ENCODE data around the gene CCSER1.

Gene CCSER1

DNA sequence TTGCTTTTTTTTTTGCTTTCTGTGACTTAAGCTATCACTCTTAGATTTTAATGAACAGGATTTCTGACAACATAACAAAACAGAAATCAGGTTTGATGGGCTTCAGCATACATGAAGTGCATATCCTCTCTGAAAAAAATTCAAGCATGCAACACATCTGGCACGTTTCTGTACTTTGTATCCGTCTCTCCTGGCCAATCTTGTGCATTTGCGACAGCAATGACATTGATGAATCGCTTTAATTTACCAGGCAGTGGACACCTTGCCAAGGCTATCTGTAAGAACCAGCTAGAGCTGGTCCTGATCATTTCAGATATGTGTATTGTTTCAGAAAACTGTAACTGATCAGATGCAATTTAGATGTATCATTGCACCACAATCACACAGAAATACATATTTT, 93.3 kb downstream of the CCSER1 start:
- H3K4me3 ChIP-seq = no peak overlapping the region
- H3K9ac ChIP-seq (ENCODE audit: insufficient read length) = no peak overlapping the region
- no peaks in the 10 kb centered on the region for H3K36me3 ChIP-seq (ENCODE audit: insufficient read depth, low read length)
- H3K27ac ChIP-seq = no peak overlapping the region
- TF ChIP-seq EZH2 (IDR thresholded peaks at IDR 0.05) (no peak), POLR2AphosphoS5 (IDR thresholded peaks at IDR 0.05; ENCODE audit: borderline replicate concordance, low read depth, low read length) (no peak), FOXP2 (optimal IDR thresholded peaks at IDR 0.05; ENCODE audit: control extremely low read depth, extremely low read length, insufficient read depth) (no peak)
- DNase-seq (ENCODE audit: low read depth, low spot score) = no peak
- no peaks in the 10 kb centered on the region for H3K9me3 ChIP-seq (ENCODE audit: low read depth, low read length)

DNA sequence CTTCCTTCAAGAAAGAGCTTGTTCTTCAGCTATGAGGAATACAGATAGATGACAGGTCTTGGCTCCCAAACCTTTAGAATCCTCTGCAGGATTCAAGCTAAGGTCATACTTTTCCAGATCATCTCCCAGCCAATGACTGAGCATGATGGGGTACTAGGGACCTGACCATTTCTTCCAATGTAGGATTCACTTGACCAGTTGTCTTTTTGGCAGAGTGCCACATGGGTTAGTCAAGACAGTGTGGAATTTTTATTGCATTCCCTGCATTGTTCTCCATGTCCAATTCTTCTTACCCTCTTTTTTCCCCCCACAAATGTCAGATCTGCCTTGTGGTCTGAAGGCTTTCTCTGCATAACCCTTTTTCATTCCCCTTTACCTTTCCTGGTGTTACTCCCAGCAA, 99.5 kb downstream of the CCSER1 start:
- Histone ChIP-seq H3K36me3 (ENCODE audit: insufficient read depth, low read length) (no peaks in the 10 kb centered on the region), H3K9ac (ENCODE audit: insufficient read length) (no peak overlapping the region), H3K9me3 (ENCODE audit: low read depth, low read length) (no peaks in the 10 kb centered on the region), H3K4me3 (no peak overlapping the region), H3K27ac (no peak overlapping the region)
- DNase-seq (ENCODE audit: low read depth, low spot score) = no peak
- TF ChIP-seq EZH2 (IDR thresholded peaks at IDR 0.05) (no peak), POLR2AphosphoS5 (IDR thresholded peaks at IDR 0.05; ENCODE audit: borderline replicate concordance, low read depth, low read length) (no peak), FOXP2 (optimal IDR thresholded peaks at IDR 0.05; ENCODE audit: control extremely low read depth, extremely low read length, insufficient read depth) (no peak)

DNA sequence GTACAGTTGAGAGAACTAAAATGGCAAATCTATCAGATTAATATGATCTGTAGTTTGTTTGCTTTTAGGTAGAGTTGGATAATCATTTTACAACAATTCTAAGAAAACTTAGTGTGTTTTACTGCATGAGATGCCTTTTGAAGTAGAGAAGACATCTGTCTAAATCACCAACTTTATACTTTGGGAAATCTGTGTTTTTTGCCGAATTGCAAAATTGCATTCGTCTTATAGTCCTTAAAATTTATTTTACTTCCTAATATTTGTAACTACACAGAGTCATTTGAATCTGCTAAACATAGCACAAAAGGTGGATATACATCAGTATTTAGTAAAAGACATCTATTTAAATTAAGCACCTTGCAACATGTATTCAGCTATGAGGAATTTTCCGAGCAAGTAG, 100.0 kb downstream of the CCSER1 start:
- TF ChIP-seq POLR2AphosphoS5 (IDR thresholded peaks at IDR 0.05; ENCODE audit: borderline replicate concordance, low read depth, low read length) (no peak), EZH2 (IDR thresholded peaks at IDR 0.05) (no peak), FOXP2 (optimal IDR thresholded peaks at IDR 0.05; ENCODE audit: control extremely low read depth, extremely low read length, insufficient read depth) (no peak)
- Histone ChIP-seq H3K27ac (no peak overlapping the region), H3K4me3 (no peak overlapping the region), H3K36me3 (ENCODE audit: insufficient read depth, low read length) (no peaks in the 10 kb centered on the region), H3K9ac (ENCODE audit: insufficient read length) (no peak overlapping the region), H3K9me3 (ENCODE audit: low read depth, low read length) (no peaks in the 10 kb centered on the region)
- DNase-seq (ENCODE audit: low read depth, low spot score) = no peak

DNA sequence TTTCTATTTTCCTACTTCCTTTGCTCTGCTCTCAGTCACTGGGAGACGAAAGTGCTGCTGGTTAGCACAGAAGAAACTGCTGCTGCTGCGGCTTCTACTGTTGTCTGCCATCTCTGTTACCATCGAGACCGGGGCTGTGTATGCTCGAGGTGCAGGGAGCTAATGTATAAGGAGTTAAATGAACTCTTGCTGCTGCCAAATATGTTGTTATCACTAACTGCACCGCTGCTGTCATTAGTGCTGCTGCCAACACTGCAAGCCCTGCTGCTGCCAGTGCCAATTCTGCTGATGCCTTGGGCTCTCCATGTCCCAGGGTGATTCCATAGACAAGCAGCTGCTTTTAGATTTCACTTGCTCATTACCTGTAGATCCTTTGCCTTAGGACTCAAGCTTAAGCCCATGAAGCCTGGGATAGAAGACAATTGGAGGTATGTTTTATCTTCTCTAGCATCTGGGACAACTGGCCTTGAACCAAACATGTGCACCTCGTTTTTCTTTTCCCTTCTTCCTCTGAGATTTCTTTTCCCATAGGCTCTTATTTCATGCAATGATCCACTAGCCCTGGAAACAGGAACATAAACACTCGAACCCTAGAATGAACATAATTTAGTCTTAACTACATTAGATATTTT, 107.8 kb downstream of the CCSER1 start:
- no peak overlapping the region for H3K27ac ChIP-seq
- no peak for TF ChIP-seq POLR2AphosphoS5 (IDR thresholded peaks at IDR 0.05; ENCODE audit: borderline replicate concordance, low read depth, low read length)
- no peak for TF ChIP-seq FOXP2 (optimal IDR thresholded peaks at IDR 0.05; ENCODE audit: control extremely low read depth, extremely low read length, insufficient read depth)
- no peak for TF ChIP-seq EZH2 (IDR thresholded peaks at IDR 0.05)
- no peak for DNase-seq (ENCODE audit: low read depth, low spot score)
- H3K9me3 ChIP-seq (ENCODE audit: low read depth, low read length) = no peaks in the 10 kb centered on the region
- H3K9ac ChIP-seq (ENCODE audit: insufficient read length) = no peak overlapping the region
- H3K36me3 ChIP-seq (ENCODE audit: insufficient read depth, low read length) = no peaks in the 10 kb centered on the region
- H3K4me3 ChIP-seq = no peak overlapping the region

DNA sequence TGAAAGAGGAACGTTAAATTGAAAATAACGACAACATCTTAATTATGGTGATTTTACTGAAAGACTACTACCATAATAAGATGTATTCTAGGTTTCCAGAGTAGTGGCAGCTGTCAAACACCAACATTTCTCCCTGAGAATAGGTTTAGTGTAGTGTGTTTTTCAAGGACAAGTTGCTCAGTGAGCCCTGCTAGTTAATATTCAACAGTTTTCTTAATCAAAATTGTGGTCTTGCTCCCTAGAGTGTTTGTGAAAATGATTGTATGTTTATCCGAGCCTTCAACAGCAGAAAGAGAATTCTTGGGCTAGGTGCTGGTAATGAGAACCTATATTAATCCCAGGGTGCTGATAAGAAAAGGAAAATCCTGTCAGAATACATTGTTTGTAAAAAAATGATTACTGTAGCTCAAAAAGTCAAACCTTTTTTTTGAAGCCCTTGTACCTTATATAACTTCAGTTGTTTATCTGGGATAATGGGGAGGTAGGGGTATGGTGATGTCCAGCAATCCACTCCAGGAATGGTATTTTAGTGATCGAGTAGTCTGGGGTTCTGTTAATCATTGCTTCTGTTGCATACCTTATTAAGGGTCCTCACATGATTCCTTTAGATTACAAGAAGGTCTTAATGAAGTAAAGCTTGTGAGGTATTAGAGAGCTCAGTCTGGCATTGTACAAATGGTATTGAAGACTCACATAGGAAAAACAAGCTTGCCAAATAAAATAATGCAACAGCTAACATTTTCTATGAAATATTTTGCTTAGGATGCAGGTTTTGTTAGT, 110.7 kb downstream of the CCSER1 start:
- H3K9ac ChIP-seq (ENCODE audit: insufficient read length) = no peak overlapping the region
- H3K9me3 ChIP-seq (ENCODE audit: low read depth, low read length) = no peaks in the 10 kb centered on the region
- DNase-seq (ENCODE audit: low read depth, low spot score) = no peak
- H3K36me3 ChIP-seq (ENCODE audit: insufficient read depth, low read length) = no peaks in the 10 kb centered on the region
- no peak overlapping the region for H3K4me3 ChIP-seq
- no peak overlapping the region for H3K27ac ChIP-seq
- TF ChIP-seq POLR2AphosphoS5 (IDR thresholded peaks at IDR 0.05; ENCODE audit: borderline replicate concordance, low read depth, low read length) = no peak
- no peak for TF ChIP-seq EZH2 (IDR thresholded peaks at IDR 0.05)
- TF ChIP-seq FOXP2 (optimal IDR thresholded peaks at IDR 0.05; ENCODE audit: control extremely low read depth, extremely low read length, insufficient read depth) = no peak

DNA sequence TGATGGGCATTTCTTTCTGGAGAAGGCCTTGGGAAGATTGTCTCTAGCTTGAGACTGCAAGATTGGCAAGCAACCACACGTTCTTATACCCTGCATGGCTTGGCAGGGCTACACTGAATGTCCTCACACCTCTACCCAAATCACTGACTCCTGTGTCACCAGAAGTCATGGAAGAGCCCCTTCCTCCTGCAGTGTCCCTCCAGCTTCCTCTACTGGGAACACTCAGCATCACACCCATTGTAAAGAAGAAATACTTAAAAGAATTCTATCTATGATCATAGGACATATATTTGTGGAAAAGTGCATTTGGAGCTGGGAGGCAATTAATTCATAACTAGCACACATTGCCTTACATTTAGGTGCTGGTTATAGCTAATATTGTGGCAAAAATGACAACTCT, 113.1 kb downstream of the CCSER1 start:
- no peak for TF ChIP-seq EZH2 (IDR thresholded peaks at IDR 0.05)
- no peak for TF ChIP-seq POLR2AphosphoS5 (IDR thresholded peaks at IDR 0.05; ENCODE audit: borderline replicate concordance, low read depth, low read length)
- no peak for TF ChIP-seq FOXP2 (optimal IDR thresholded peaks at IDR 0.05; ENCODE audit: control extremely low read depth, extremely low read length, insufficient read depth)
- no peak for DNase-seq (ENCODE audit: low read depth, low spot score)
- Histone ChIP-seq H3K9me3 (ENCODE audit: low read depth, low read length) (no peaks in the 10 kb centered on the region), H3K27ac (no peak overlapping the region), H3K36me3 (ENCODE audit: insufficient read depth, low read length) (no peaks in the 10 kb centered on the region), H3K9ac (ENCODE audit: insufficient read length) (no peak overlapping the region), H3K4me3 (no peak overlapping the region)

DNA sequence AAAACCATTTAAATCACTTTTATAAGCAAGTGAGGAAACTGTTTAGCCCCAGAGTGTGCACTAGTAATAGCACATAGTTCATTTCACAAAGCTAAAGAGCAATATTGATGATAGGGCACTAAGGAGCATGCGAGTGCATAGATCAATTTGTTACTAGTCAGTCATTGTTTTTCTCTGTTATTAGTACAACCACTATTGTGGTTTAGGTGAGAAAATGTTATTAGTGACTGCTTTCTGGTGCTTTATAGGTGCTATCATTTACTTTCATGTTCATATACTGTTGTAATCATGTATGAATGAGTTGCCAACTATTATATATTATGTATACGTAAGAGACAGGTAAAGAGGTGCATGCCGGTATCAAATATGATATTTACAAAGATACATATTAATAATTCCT, 113.8 kb downstream of the CCSER1 start:
- DNase-seq (ENCODE audit: low read depth, low spot score) = no peak
- TF ChIP-seq EZH2 (IDR thresholded peaks at IDR 0.05) (no peak), FOXP2 (optimal IDR thresholded peaks at IDR 0.05; ENCODE audit: control extremely low read depth, extremely low read length, insufficient read depth) (no peak), POLR2AphosphoS5 (IDR thresholded peaks at IDR 0.05; ENCODE audit: borderline replicate concordance, low read depth, low read length) (no peak)
- no peak overlapping the region for H3K9ac ChIP-seq (ENCODE audit: insufficient read length)
- no peaks in the 10 kb centered on the region for H3K9me3 ChIP-seq (ENCODE audit: low read depth, low read length)
- H3K27ac ChIP-seq = no peak overlapping the region
- no peak overlapping the region for H3K4me3 ChIP-seq
- no peaks in the 10 kb centered on the region for H3K36me3 ChIP-seq (ENCODE audit: insufficient read depth, low read length)

DNA sequence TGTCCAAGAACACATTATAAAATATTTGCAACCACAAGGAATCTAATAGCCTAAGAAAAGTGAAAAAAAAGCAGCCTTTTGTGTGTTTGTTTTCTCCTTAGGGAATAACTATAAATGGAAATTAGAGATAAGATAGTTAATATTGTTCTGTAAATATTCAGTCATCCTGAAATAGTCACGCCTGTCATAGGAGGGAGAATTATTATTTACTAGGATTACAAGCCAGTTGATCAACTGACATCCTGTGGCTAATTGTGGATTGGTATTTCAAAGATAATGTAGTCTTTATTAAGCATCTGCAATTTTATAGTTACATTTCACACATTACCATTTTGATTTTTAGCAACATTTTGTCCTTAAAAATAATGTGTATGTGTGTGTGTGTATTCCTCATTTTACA, 118.6 kb downstream of the CCSER1 start:
- H3K4me3 ChIP-seq = no peak overlapping the region
- no peak for DNase-seq (ENCODE audit: low read depth, low spot score)
- H3K36me3 ChIP-seq (ENCODE audit: insufficient read depth, low read length) = no peaks in the 10 kb centered on the region
- TF ChIP-seq POLR2AphosphoS5 (IDR thresholded peaks at IDR 0.05; ENCODE audit: borderline replicate concordance, low read depth, low read length) (no peak), EZH2 (IDR thresholded peaks at IDR 0.05) (no peak), FOXP2 (optimal IDR thresholded peaks at IDR 0.05; ENCODE audit: control extremely low read depth, extremely low read length, insufficient read depth) (no peak)
- H3K9ac ChIP-seq (ENCODE audit: insufficient read length) = no peak overlapping the region
- no peak overlapping the region for H3K27ac ChIP-seq
- no peaks in the 10 kb centered on the region for H3K9me3 ChIP-seq (ENCODE audit: low read depth, low read length)

All from SK-N-MC (cell line).